HCT116 (cell line): ENCODE measurements around the gene MYH6.

ENCODE experiments used
- CBX3 ChIP-seq: IDR thresholded peaks from 2 replicates; pipeline ENCODE4 v1.6.1; 2012; ENCODE audit warnings: low read depth
- CEBPB ChIP-seq: IDR thresholded peaks from 2 replicates; pipeline ENCODE4 v1.6.1; 2012; ENCODE audit warnings: low read depth
- CTCF ChIP-seq, 3 experiments: fragments of 200-600 bp in 1 of 3; sonication (generic) in 1 of 3; IDR thresholded peaks in 2 of 3; conservative IDR thresholded peaks in 1 of 3; 2 replicates each; pipeline ENCODE4 v1.5.1; 2012 to 2017; ENCODE audit warnings: low read depth in 2 of 3, low read length in 2 of 3, antibody characterized with exemption in 1 of 3, borderline replicate concordance in 1 of 3, control low read depth in 1 of 3, mild to moderate bottlenecking in 1 of 3, mixed read lengths in 1 of 3, mixed run types in 1 of 3, moderate library complexity in 1 of 3; ENCODE audit not compliant: insufficient read depth in 1 of 3
- EZH2 ChIP-seq: fragments of 200-600 bp; sonication (generic); IDR thresholded peaks from 2 replicates; pipeline ENCODE4 v1.6.1; 2017; ENCODE audit warnings: antibody characterized with exemption, mixed run types
- EZH2phosphoT487 ChIP-seq: fragments of 200-600 bp; IDR thresholded peaks from 2 replicates; pipeline ENCODE4 v1.6.1; 2018; ENCODE audit warnings: antibody characterized with exemption, borderline replicate concordance
- MAX ChIP-seq: IDR thresholded peaks from 2 replicates; pipeline ENCODE4 v1.6.1; 2012
- POLR2AphosphoS5 ChIP-seq: IDR thresholded peaks from 2 replicates; pipeline ENCODE4 v1.6.1; 2011; ENCODE audit warnings: mild to moderate bottlenecking, low read depth, low read length, moderate library complexity
- SIN3A ChIP-seq: IDR thresholded peaks from 2 replicates; pipeline ENCODE4 v1.6.1; 2012; ENCODE audit warnings: low read depth
- SRF ChIP-seq: IDR thresholded peaks from 2 replicates; pipeline ENCODE4 v1.6.1; 2012; ENCODE audit warnings: low read depth
- ZNF274 ChIP-seq: fragments of 200-500 bp; sonication (Bioruptor generic); IDR thresholded peaks from 2 replicates; pipeline ENCODE4 v1.6.1; 2014; ENCODE audit warnings: mild to moderate bottlenecking, low read depth, low read length, inconsistent platforms
- TF ChIP-seq, protein P1 (sequence below): IDR thresholded peaks from 2 replicates; pipeline ENCODE4 v1.6.1; 2012; ENCODE audit warnings: low read depth
- TF ChIP-seq, protein P2 (sequence below): IDR thresholded peaks from 2 replicates; pipeline ENCODE4 v1.6.1; 2012

- TF ChIP-seq CEBPB (no peak), CTCF (IDR thresholded peaks at IDR 0.05 in 2 of 3, conservative IDR thresholded peaks at IDR 0.05 in 1 of 3; ENCODE audit: borderline replicate concordance in 1 of 3, insufficient read depth in 1 of 3, low read depth in 2 of 3, low read length in 2 of 3) (no peak), ZNF274 (no peak), CBX3 (no peak), EZH2phosphoT487 (no peak), EZH2 (no peak), POLR2AphosphoS5 (no peak), SRF (no peak), SIN3A (no peak), MAX (no peak)
- TF ChIP-seq, protein P1, sequence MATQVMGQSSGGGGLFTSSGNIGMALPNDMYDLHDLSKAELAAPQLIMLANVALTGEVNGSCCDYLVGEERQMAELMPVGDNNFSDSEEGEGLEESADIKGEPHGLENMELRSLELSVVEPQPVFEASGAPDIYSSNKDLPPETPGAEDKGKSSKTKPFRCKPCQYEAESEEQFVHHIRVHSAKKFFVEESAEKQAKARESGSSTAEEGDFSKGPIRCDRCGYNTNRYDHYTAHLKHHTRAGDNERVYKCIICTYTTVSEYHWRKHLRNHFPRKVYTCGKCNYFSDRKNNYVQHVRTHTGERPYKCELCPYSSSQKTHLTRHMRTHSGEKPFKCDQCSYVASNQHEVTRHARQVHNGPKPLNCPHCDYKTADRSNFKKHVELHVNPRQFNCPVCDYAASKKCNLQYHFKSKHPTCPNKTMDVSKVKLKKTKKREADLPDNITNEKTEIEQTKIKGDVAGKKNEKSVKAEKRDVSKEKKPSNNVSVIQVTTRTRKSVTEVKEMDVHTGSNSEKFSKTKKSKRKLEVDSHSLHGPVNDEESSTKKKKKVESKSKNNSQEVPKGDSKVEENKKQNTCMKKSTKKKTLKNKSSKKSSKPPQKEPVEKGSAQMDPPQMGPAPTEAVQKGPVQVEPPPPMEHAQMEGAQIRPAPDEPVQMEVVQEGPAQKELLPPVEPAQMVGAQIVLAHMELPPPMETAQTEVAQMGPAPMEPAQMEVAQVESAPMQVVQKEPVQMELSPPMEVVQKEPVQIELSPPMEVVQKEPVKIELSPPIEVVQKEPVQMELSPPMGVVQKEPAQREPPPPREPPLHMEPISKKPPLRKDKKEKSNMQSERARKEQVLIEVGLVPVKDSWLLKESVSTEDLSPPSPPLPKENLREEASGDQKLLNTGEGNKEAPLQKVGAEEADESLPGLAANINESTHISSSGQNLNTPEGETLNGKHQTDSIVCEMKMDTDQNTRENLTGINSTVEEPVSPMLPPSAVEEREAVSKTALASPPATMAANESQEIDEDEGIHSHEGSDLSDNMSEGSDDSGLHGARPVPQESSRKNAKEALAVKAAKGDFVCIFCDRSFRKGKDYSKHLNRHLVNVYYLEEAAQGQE: no peak
- TF ChIP-seq, protein P2, sequence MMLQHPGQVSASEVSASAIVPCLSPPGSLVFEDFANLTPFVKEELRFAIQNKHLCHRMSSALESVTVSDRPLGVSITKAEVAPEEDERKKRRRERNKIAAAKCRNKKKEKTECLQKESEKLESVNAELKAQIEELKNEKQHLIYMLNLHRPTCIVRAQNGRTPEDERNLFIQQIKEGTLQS: no peak
These were observed 1.4 kb upstream of the MYH6 start for GRCh38 chr14:23409475-23409874.
